ENCODE results near the gene PLGLB2. TPM values are rescaled to one million over a fixed set of nuclear protein-coding genes. Genes with fewer than 3 reads are reported as not detected.

Gene PLGLB2
- 0.11 to 0.37 TPM (median 0.18 TPM) in 3 of 5 replicates, not detected in the others for total RNA-seq (2022; extraction: Qiagen RNA extraction)

DNA sequence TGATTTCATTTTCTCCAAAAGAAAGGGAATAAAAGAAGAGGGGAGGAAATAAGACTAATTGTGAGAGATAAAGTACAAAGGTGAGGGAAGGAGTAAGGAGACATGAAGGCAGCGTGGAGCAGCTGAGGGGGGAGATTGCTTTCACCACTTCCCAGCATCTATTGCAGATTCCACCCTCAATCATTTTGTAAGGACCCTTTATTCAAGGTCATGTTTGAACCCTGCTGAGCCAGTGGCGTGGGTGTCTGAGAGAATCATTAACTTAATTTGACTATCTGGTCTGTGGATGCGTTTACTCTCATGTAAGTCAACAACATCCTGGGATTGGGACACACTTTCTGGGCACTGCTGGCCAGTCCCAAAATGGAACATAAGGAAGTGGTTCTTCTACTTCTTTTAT lies at the start of gene PLGLB2:
Gene PLGLB2, plus strand, starts transcription at position 297 of the 400 bp plus-strand sequence. Its CDS starts 67 bp downstream, at position 364.

Other genes starting within 250 kb of the PLGLB2 start
- gene RGPD2, start 77.7 kb downstream of the PLGLB2 start, total RNA-seq (2022; extraction: Qiagen RNA extraction) = 0.45 TPM in 1 of 5 replicates, not detected in the others